GM12878 (cell line): Measurements from ENCODE around the gene SLC45A2. TPM values are rescaled to one million over a fixed set of nuclear protein-coding genes. Genes with fewer than 3 reads are reported as not detected.

Experiments
- ATAC-seq: fragments of 200-7000 bp; cut with Tn5 transposase; 3 replicates; pipeline ENCODE4 v1.9.1; 2020; ENCODE audit warnings: mild to moderate bottlenecking, moderate library complexity
- BruUV-seq: library from RNA; stranded (reverse); fragments of 400-500 nt; replicated peaks from 2 replicates; lab custom pipeline; 2021; lab: Mats Ljungman, UMichigan
- CTCF ChIA-PET: fragments of 300-600 bp; sonication (Branson Sonifier 250); formaldehyde crosslinking; extraction: SDS; loops from one replicate; lab custom pipeline; 2021; ENCODE audit warnings: inconsistent platforms; lab: Yijun Ruan, JAX
- POLR2A ChIA-PET: fragments of 350-600 bp; formaldehyde crosslinking; extraction: SDS; loops from one replicate; lab custom pipeline; 2021; ENCODE audit warnings: inconsistent platforms; lab: Charles Lee
- RAD21 ChIA-PET: fragments of 300-600 bp; sonication (Branson Sonifier 250); formaldehyde crosslinking; loops from one replicate; lab custom pipeline; 2023; ENCODE audit warnings: antibody characterized with exemption; ENCODE audit not compliant: unreplicated experiment; lab: Charles Lee
- SMC1A ChIA-PET: fragments of 300-600 bp; sonication (Branson Sonifier 250); formaldehyde crosslinking; loops from one replicate; lab custom pipeline; 2023; ENCODE audit not compliant: unreplicated experiment, uncharacterized antibody; lab: Charles Lee
- DNase-seq: peaks from one replicate; pipeline ENCODE4 v3.0.0-alpha.2; 2011; ENCODE audit warnings: low read depth, low spot score
- FAIRE-seq: peaks from 3 replicates; lab custom pipeline; 2011; peaks lifted over from hg19 to GRCh38; lab: Jason Lieb, UNC
- H2AFZ ChIP-seq: 2 replicates; pipeline ENCODE4 v1.6.0; 2011; ENCODE audit warnings: low read depth, low read length, control low read depth; ENCODE audit not compliant: control insufficient read depth
- H3K27ac ChIP-seq: 2 replicates; pipeline ENCODE4 v1.5.1; 2011; ENCODE audit warnings: control low read depth; ENCODE audit not compliant: control insufficient read depth, insufficient read depth
- H3K27me3 ChIP-seq, 2 experiments: replicated peaks in 1 of 2; 2 replicates each; pipeline versions ENCODE4 v1.6.0 to v1.6.1; 2011; ENCODE audit warnings: low read length in 1 of 2; ENCODE audit not compliant: control insufficient read depth in 2 of 2, insufficient read depth in 2 of 2
- H3K36me3 ChIP-seq, 2 experiments: 2 replicates each; pipeline ENCODE4 v1.5.1; 2011; ENCODE audit warnings: low read length in 1 of 2; ENCODE audit not compliant: control insufficient read depth in 2 of 2, insufficient read depth in 2 of 2
- H3K4me1 ChIP-seq: 2 replicates; pipeline ENCODE4 v1.6.1; 2011; ENCODE audit warnings: mild to moderate bottlenecking, low read length, moderate library complexity, mixed read lengths; ENCODE audit not compliant: control insufficient read depth, insufficient read depth
- H3K4me2 ChIP-seq: 2 replicates; pipeline ENCODE4 v1.6.0; 2011; ENCODE audit warnings: control low read depth; ENCODE audit not compliant: control insufficient read depth, insufficient read depth
- H3K4me3 ChIP-seq: fragments of 200-600 bp; sonication (generic); 2 replicates; pipeline ENCODE4 v1.5.1; 2016
- H3K79me2 ChIP-seq: 2 replicates; pipeline ENCODE4 v1.6.0; 2011; ENCODE audit warnings: low read length; ENCODE audit not compliant: control insufficient read depth, insufficient read depth
- H3K9ac ChIP-seq: 2 replicates; pipeline ENCODE4 v1.8.0; 2011; ENCODE audit warnings: low read length, control low read depth, mixed read lengths; ENCODE audit not compliant: control insufficient read depth, insufficient read depth
- H3K9me3 ChIP-seq: replicated peaks from 3 replicates; pipeline ENCODE4 v1.5.1; 2011; ENCODE audit warnings: mild to moderate bottlenecking, low read length; ENCODE audit not compliant: control insufficient read depth, insufficient read depth
- H4K20me1 ChIP-seq: 2 replicates; pipeline ENCODE4 v1.6.0; 2011; ENCODE audit not compliant: control insufficient read depth, insufficient read depth
- ASH2L ChIP-seq: fragments of 300-600, 200-600 bp; sonication (generic); IDR thresholded peaks from 2 replicates; pipeline ENCODE4 v1.6.1; 2017; ENCODE audit warnings: low read depth, mild to moderate bottlenecking, borderline replicate concordance
- BHLHE40 ChIP-seq, 2 experiments: fragments of 450-650 bp in 1 of 2; IDR thresholded peaks; 2 replicates each; pipeline ENCODE4 v1.6.1; 2011 to 2017; ENCODE audit warnings: low read depth in 2 of 2, borderline replicate concordance in 1 of 2, improper control_type of control experiment in 1 of 2, low read length in 1 of 2, mild to moderate bottlenecking in 1 of 2
- FOXM1 ChIP-seq: IDR thresholded peaks from 2 replicates; pipeline ENCODE4 v1.6.1; 2012; ENCODE audit warnings: low read depth, mild to moderate bottlenecking, inconsistent platforms, low read length, moderate library complexity
- IKZF1 ChIP-seq: fragments of 450-650 bp; conservative IDR thresholded peaks from 2 replicates; pipeline ENCODE4 v1.6.1; 2017; ENCODE audit warnings: antibody characterized with exemption, mild to moderate bottlenecking
- IKZF2 ChIP-seq, 2 experiments: fragments of 450-650 bp; IDR thresholded peaks; 2 replicates each; pipeline ENCODE4 v1.6.1; 2017; ENCODE audit warnings: mild to moderate bottlenecking in 2 of 2, moderate library complexity in 2 of 2
- JUNB ChIP-seq: IDR thresholded peaks from 2 replicates; pipeline ENCODE4 v1.6.1; 2016; ENCODE audit warnings: antibody characterized with exemption, mild to moderate bottlenecking
- MLLT1 ChIP-seq: fragments of 450-650 bp; IDR thresholded peaks from 2 replicates; pipeline ENCODE4 v1.6.1; 2016; ENCODE audit warnings: mild to moderate bottlenecking
- MXI1 ChIP-seq: fragments of 150-350 bp; IDR thresholded peaks from 2 replicates; pipeline ENCODE4 v1.6.1; 2011; ENCODE audit warnings: low read depth, mild to moderate bottlenecking, inconsistent platforms, low read length, improper control_type of control experiment
- NR2F1 ChIP-seq: fragments of 450-650 bp; conservative IDR thresholded peaks from 2 replicates; pipeline ENCODE4 v1.6.1; 2017; ENCODE audit warnings: mild to moderate bottlenecking
- PML ChIP-seq: IDR thresholded peaks from 2 replicates; pipeline ENCODE4 v1.6.1; 2012; ENCODE audit warnings: low read length, inconsistent platforms
- POU2F2 ChIP-seq: IDR thresholded peaks from 3 replicates; pipeline ENCODE4 v1.6.1; 2011; ENCODE audit warnings: low read depth, mild to moderate bottlenecking, low read length, borderline replicate concordance
- SMAD1 ChIP-seq: fragments of 450-650 bp; IDR thresholded peaks from 2 replicates; pipeline ENCODE4 v1.6.1; 2018; ENCODE audit warnings: mild to moderate bottlenecking, low read depth; ENCODE audit not compliant: partially characterized antibody
- SPI1 ChIP-seq: IDR thresholded peaks from 2 replicates; pipeline ENCODE4 v1.6.1; 2011; ENCODE audit warnings: low read depth, mild to moderate bottlenecking, low read length, moderate library complexity, borderline replicate concordance; ENCODE audit not compliant: insufficient read depth
- ZBTB33 ChIP-seq: fragments of 450-650 bp; IDR thresholded peaks from 2 replicates; pipeline ENCODE4 v1.6.1; 2017; ENCODE audit warnings: mild to moderate bottlenecking
- ZNF217 ChIP-seq: fragments of 450-650 bp; IDR thresholded peaks from 2 replicates; pipeline ENCODE4 v1.6.1; 2017; ENCODE audit warnings: antibody characterized with exemption, mild to moderate bottlenecking
- WGBS: methylation state at CpG from one replicate; pipeline ENCODE4 v1.1.6; 2016; ENCODE audit warnings: low lambda C conversion rate; ENCODE audit not compliant: insufficient replicate concordance, insufficient coverage; ENCODE audit errors: missing lambda C conversion rate; 5-methylcytosine and 5-hydroxymethylcytosine counted together
- in situ Hi-C: fragments of 300-500 bp; cut with MboI; formaldehyde crosslinking; loops from 9 replicates; pipeline ENCODE4 v1.14.3; 2018; ENCODE audit warnings: mixed read lengths
- intact Hi-C: fragments of 100-400 bp; cut with micrococcal nuclease; formaldehyde crosslinking; loops from one replicate; pipeline ENCODE4 v1.14.2; 2022; ENCODE audit not compliant: unreplicated experiment
- polyA plus RNA-seq, 11 experiments: library from polyadenylated mRNA; depleted of rRNA in 4 of 11; unstranded in 6 of 11; stranded (reverse) in 5 of 11; fragments of >200 nt; fragmentation: Nextera tagmentation in 4 of 11; fragmentation: Illumina TruSeq in 1 of 11; extraction: Ambion mirVana in 4 of 11; extraction: Trizol in 1 of 11; gene quantifications; 1 replicate in 1 of 11; 2 replicates in 10 of 11; pipeline versions ENCODE4 v1.2.1 to v1.2.3, GENCODE V29; 2011 to 2016; ENCODE audit warnings: inconsistent platforms in 2 of 11, missing spikeins in 2 of 11, low read depth in 1 of 11
- total RNA-seq, 4 experiments: library from RNA; depleted of rRNA in 3 of 4; stranded (reverse); fragments of >200 nt in 3 of 4; fragmentation: Illumina TruSeq in 1 of 4; extraction: Trizol in 1 of 4; gene quantifications; 2 replicates each; pipeline versions ENCODE4 v1.2.1 to v1.2.3, GENCODE V29; 2013 to 2021

Gene SLC45A2
- total and polyA plus RNA-seq, 10 of the 15 experiments (the other 5 are each of a cell fraction or from before 2014, with no cell fraction given) = 0.06 to 0.07 TPM; not detected in 8

GRCh38 chr5:34007621-34008600 lies 23.4 kb upstream of the SLC45A2 start, which contains the start of gene AMACR (continued):
- TF ChIP-seq SMAD1 (peak; percentile 20), IKZF1 (peak; percentile 95), MXI1 (no peak; the same call in 1 of the 2 replicates), BHLHE40 (IDR thresholded peaks at IDR 0.05; ENCODE audit: borderline replicate concordance in 1 of 2, low read depth in 2 of 2, low read length in 1 of 2) (peak; percentile 19 to 64; a peak in 1 of 4 replicates), NR2F1 (peak; percentile 54), PML (peak; percentile 96), JUNB (no peak), ZNF217 (0 out of 2 replicates have a peak, but pooled peaks have one; percentile 38), POU2F2 (peak; percentile 9; the same call in 2 of the 3 replicates)

- Histone ChIP-seq H3K27me3 (no peaks in the 10 kb centered on the region), H3K4me1 (peaks cover 4% of the 10 kb centered on the region; the same call in 1 of the 2 replicates), H3K9me3 (no peaks in the 10 kb centered on the region)
- 12% methylated on average over 11 of the region's 11 CpGs for WGBS
- CTCF ChIA-PET = interaction anchor here (1.4 to 4.9 kb wide), 2 partner anchors 10 to 418 kb away, joined by 4 to 40 read pairs; no protein-coding TSS in a partner anchor
- POLR2A ChIA-PET = interaction anchor here (0.6 to 2.1 kb wide), 5 partner anchors 15 to 797 kb away, joined by 3 to 13 read pairs (median 4); no protein-coding TSS in a partner anchor
- TF ChIP-seq IKZF2 (IDR thresholded peaks at IDR 0.05) (0 out of 4 replicates have a peak, but pooled peaks of 1 of the 2 experiments have one; percentile 17), ASH2L (0 out of 2 replicates have a peak, but pooled peaks have one; percentile 62), FOXM1 (no peak), ZBTB33 (no peak), SPI1 (no peak), MLLT1 (peak; percentile 89)
- TF ChIP-seq, all 136 proteins: peak for 3
- peak overlapping the region; percentile 66 for H3K9ac ChIP-seq
- SMC1A ChIA-PET = interaction anchor here (1.0 to 1.7 kb wide), 3 partner anchors 8 to 29 kb away, joined by 3 to 4 read pairs (median 3); no protein-coding TSS in a partner anchor
- intact Hi-C loops = loop anchor here (10.0 kb wide), 2 partner anchors 178 to 908 kb away; partner anchors contain the start of genes BRIX1 and RAD1
- DNase-seq = no peak
- H3K4me2 ChIP-seq = peak overlapping the region; percentile 85
- peaks cover 2% of the 10 kb centered on the region for H3K79me2 ChIP-seq
- peak overlapping the region; percentile 88 for H2AFZ ChIP-seq
- TSS peak; percentile 66 for BruUV-seq
- H4K20me1 ChIP-seq = no peaks in the 10 kb centered on the region
- peak overlapping the region; percentile 81 for H3K27ac ChIP-seq
- 0 out of 3 replicates have a peak, but pooled peaks have one; percentile 6 for ATAC-seq
- FAIRE-seq = no peak
- H3K36me3 ChIP-seq = 0 out of 4 replicates have a peak, but pooled peaks cover 0 to 4% of the 10 kb centered on the region in 2 experiments
- H3K4me3 ChIP-seq = peak overlapping the region; percentile 70
- RAD21 ChIA-PET = interaction anchor here (0.7 to 1.7 kb wide), 4 partner anchors 9 to 20 kb away, joined by 3 to 11 read pairs (median 4); no protein-coding TSS in a partner anchor
- in situ Hi-C loops = loop anchor here (25.0 kb wide), 1 partner anchor 905 kb away; the partner anchor contains the start of genes BRIX1 and RAD1
Measured at GRCh38 chr5:34007201-34007620, 22.7 kb upstream of the SLC45A2 start.
